NCI-H146 treated with DMSO at 0.1 percent for 48 hours (cell line): Measurements from ENCODE around the gene PPP2R5C.
A peak's percentile ranks its signal among the peaks of the same experiment; 100 is the strongest.

ENCODE experiments used
- DNase-seq: peaks from one replicate; lab custom pipeline; 2025; ENCODE audit not compliant: unreplicated experiment; lab: John Stamatoyannopoulos, UW

The PPP2R5C gene

GRCh38 chr14:101937926-101938767 lies 176.6 kb downstream of the PPP2R5C start:
- DNase-seq = no peak

- DNase-seq = no peak
These were observed 178.2 kb downstream of the PPP2R5C start for GRCh38 chr14:101939646-101940170.

- DNase-seq = no peak
These were observed 182.9 kb downstream of the PPP2R5C start for GRCh38 chr14:101944451-101944850.

- DNase-seq = no peak
These were observed 183.7 kb downstream of the PPP2R5C start for GRCh38 chr14:101945171-101945570.

GRCh38 chr14:101947577-101947903 lies 186.0 kb downstream of the PPP2R5C start:
- DNase-seq = no peak

- DNase-seq = peak; percentile 92
These were observed 186.6 kb downstream of the PPP2R5C start for GRCh38 chr14:101947904-101948665.

GRCh38 chr14:101948666-101949216 lies 187.2 kb downstream of the PPP2R5C start:
- DNase-seq = no peak

- no peak for DNase-seq
These were observed 188.6 kb downstream of the PPP2R5C start for GRCh38 chr14:101950100-101950499.

GRCh38 chr14:101950516-101951215 lies 189.2 kb downstream of the PPP2R5C start:
- no peak for DNase-seq

GRCh38 chr14:101953151-101953550 lies 191.6 kb downstream of the PPP2R5C start:
- no peak for DNase-seq

- DNase-seq = no peak
These were observed 193.0 kb downstream of the PPP2R5C start for GRCh38 chr14:101954501-101954900.

- DNase-seq = no peak
These were observed 194.2 kb downstream of the PPP2R5C start for GRCh38 chr14:101955695-101956161.

- DNase-seq = no peak
These were observed 194.8 kb downstream of the PPP2R5C start for GRCh38 chr14:101956179-101956885.

GRCh38 chr14:101957406-101958234 lies 196.1 kb downstream of the PPP2R5C start:
- DNase-seq = no peak

GRCh38 chr14:101958418-101959180 lies 197.1 kb downstream of the PPP2R5C start:
- DNase-seq = no peak

- DNase-seq = no peak
These were observed 197.8 kb downstream of the PPP2R5C start for GRCh38 chr14:101959277-101959676.

GRCh38 chr14:101960225-101960624 lies 198.7 kb downstream of the PPP2R5C start:
- DNase-seq = no peak

GRCh38 chr14:101961011-101961721 lies 199.7 kb downstream of the PPP2R5C start:
- peak; percentile 42 for DNase-seq
